OCI-LY7 (cell line): ENCODE measurements around the gene WNT8A. TPM values are rescaled to one million over a fixed set of nuclear protein-coding genes. Genes with fewer than 3 reads are reported as not detected.

Source experiments
- BruUV-seq: library from RNA; stranded (reverse); fragments of 400-500 nt; replicated peaks from 2 replicates; lab custom pipeline; 2021; lab: Mats Ljungman, UMichigan
- CTCF ChIA-PET: fragments of 300-600 bp; sonication (Branson Sonifier 250); formaldehyde crosslinking; loops from one replicate; lab custom pipeline; 2022; ENCODE audit warnings: antibody characterized with exemption; ENCODE audit not compliant: unreplicated experiment; lab: Charles Lee
- POLR2A ChIA-PET: fragments of 300-600 bp; sonication (Branson Sonifier 250); formaldehyde crosslinking; loops from one replicate; lab custom pipeline; 2022; ENCODE audit warnings: antibody characterized with exemption; lab: Charles Lee
- DNase-seq: peaks from one replicate; pipeline ENCODE4 v3.0.0-alpha.2; 2015; ENCODE audit warnings: low spot score
- H2AFZ ChIP-seq: fragments of 200-600 bp; sonication (generic), shearing (Covaris generic); 2 replicates; pipeline ENCODE4 v1.6.1; 2014; ENCODE audit warnings: mild to moderate bottlenecking, antibody characterized with exemption, low read length, moderate library complexity
- H3K27ac ChIP-seq: fragments of 200-600 bp; sonication (generic); 2 replicates; pipeline ENCODE4 v1.5.1; 2014; ENCODE audit warnings: mixed run types, low read depth, mild to moderate bottlenecking, moderate library complexity, low read length, inconsistent platforms; ENCODE audit not compliant: poor library complexity, severe bottlenecking
- H3K36me3 ChIP-seq: fragments of 200-600 bp; sonication (generic); 2 replicates; pipeline ENCODE4 v1.6.1; 2014; ENCODE audit warnings: mild to moderate bottlenecking, antibody characterized with exemption, low read length, moderate library complexity, mixed read lengths; ENCODE audit not compliant: insufficient read depth
- H3K4me1 ChIP-seq: fragments of 200-600 bp; sonication (generic); 2 replicates; pipeline ENCODE4 v1.5.1; 2014; ENCODE audit warnings: mild to moderate bottlenecking, low read length; ENCODE audit not compliant: insufficient read depth, poor library complexity, severe bottlenecking
- H3K4me2 ChIP-seq: fragments of 200-600 bp; sonication (generic); 2 replicates; pipeline ENCODE4 v1.6.1; 2014; ENCODE audit warnings: mild to moderate bottlenecking, low read length
- H3K4me3 ChIP-seq: fragments of 200-600 bp; sonication (generic); 2 replicates; pipeline ENCODE4 v1.5.1; 2014; ENCODE audit warnings: mild to moderate bottlenecking, low read depth, low read length; ENCODE audit not compliant: poor library complexity, severe bottlenecking
- H3K79me2 ChIP-seq: fragments of 200-600 bp; sonication (generic); 2 replicates; pipeline ENCODE4 v1.6.1; 2016; ENCODE audit warnings: low read depth, mild to moderate bottlenecking, low read length, moderate library complexity, mixed read lengths; ENCODE audit not compliant: insufficient read depth
- H3K9me2 ChIP-seq: fragments of 200-600 bp; sonication (generic); 2 replicates; pipeline ENCODE4 v1.6.1; 2016; ENCODE audit warnings: mild to moderate bottlenecking, low read length, mixed read lengths; ENCODE audit not compliant: insufficient read depth
- H3K9me3 ChIP-seq: fragments of 200-600 bp; sonication (generic); 2 replicates; pipeline ENCODE4 v1.6.1; 2014; ENCODE audit warnings: mild to moderate bottlenecking, mixed run types, low read length, mixed read lengths
- H4K20me1 ChIP-seq: fragments of 200-600 bp; sonication (generic); 2 replicates; pipeline ENCODE4 v1.6.1; 2014; ENCODE audit warnings: mild to moderate bottlenecking, antibody characterized with exemption, low read length, moderate library complexity, mixed read lengths; ENCODE audit not compliant: insufficient read depth
- EZH2phosphoT487 ChIP-seq: fragments of 200-600 bp; sonication (generic); IDR thresholded peaks from 2 replicates; pipeline ENCODE4 v1.6.1; 2018; ENCODE audit warnings: low read depth, borderline replicate concordance, mild to moderate bottlenecking, mixed run types, antibody characterized with exemption, low read length, moderate library complexity, mixed read lengths
- intact Hi-C: fragments of 100-400 bp; cut with micrococcal nuclease; formaldehyde crosslinking; loops from one replicate; pipeline ENCODE4 v1.10.0; 2022; ENCODE audit not compliant: unreplicated experiment
- total RNA-seq, 2 experiments: library from RNA; depleted of rRNA in 1 of 2; stranded (reverse); fragments of >200 nt in 1 of 2; shearing (Covaris generic) in 1 of 2; gene quantifications; 2 replicates each; pipeline ENCODE4 v1.2.3, GENCODE V29; 2014 to 2022
- TF ChIP-seq, protein P1 (sequence below): fragments of 200-600 bp; sonication (generic); conservative IDR thresholded peaks from 2 replicates; pipeline ENCODE4 v1.5.1; 2014; ENCODE audit warnings: mild to moderate bottlenecking, antibody characterized with exemption, low read length, moderate library complexity, mixed read lengths

WNT8A gene
- total RNA-seq, 2 experiments from 2014 or later, result not detected

DNA sequence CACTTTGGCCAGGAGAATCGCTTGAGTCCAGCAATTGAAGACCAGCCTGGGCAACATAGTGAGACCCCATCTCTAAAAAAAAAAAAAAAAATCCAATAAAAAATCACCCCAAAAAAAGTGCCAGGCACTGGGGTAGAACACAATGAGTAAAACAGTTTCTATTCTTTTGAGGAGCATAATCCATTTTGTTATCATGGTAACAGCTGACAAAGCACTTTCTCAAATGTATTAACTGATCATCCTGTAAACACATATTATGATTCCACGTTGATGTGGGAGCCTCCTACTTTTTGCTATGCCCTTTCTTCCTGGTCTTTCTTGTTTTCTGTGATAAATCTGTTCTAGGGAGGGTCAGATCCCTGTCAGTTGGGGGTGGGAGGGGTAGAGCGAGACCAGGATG is 30.3 kb upstream of the WNT8A start:
- Histone ChIP-seq H3K9me3 (no peaks in the 10 kb centered on the region), H3K79me2 (no peaks in the 10 kb centered on the region), H3K4me1 (no peaks in the 10 kb centered on the region), H3K4me2 (no peak overlapping the region), H3K36me3 (no peaks in the 10 kb centered on the region), H3K27ac (no peak overlapping the region), H3K9me2 (no peaks in the 10 kb centered on the region), H4K20me1 (no peaks in the 10 kb centered on the region), H3K4me3 (no peak overlapping the region), H2AFZ (no peak overlapping the region)
- ChIA-PET CTCF (no interaction called here), POLR2A (interaction anchor here (0.7 kb wide), 1 partner anchor 78 kb away, joined by 3 read pairs; no protein-coding TSS in a partner anchor)
- no peak for DNase-seq
- no TSS peak for BruUV-seq
- TF ChIP-seq, protein P1, sequence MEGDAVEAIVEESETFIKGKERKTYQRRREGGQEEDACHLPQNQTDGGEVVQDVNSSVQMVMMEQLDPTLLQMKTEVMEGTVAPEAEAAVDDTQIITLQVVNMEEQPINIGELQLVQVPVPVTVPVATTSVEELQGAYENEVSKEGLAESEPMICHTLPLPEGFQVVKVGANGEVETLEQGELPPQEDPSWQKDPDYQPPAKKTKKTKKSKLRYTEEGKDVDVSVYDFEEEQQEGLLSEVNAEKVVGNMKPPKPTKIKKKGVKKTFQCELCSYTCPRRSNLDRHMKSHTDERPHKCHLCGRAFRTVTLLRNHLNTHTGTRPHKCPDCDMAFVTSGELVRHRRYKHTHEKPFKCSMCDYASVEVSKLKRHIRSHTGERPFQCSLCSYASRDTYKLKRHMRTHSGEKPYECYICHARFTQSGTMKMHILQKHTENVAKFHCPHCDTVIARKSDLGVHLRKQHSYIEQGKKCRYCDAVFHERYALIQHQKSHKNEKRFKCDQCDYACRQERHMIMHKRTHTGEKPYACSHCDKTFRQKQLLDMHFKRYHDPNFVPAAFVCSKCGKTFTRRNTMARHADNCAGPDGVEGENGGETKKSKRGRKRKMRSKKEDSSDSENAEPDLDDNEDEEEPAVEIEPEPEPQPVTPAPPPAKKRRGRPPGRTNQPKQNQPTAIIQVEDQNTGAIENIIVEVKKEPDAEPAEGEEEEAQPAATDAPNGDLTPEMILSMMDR, result no peak
- no peak for TF ChIP-seq EZH2phosphoT487
- intact Hi-C loops, result no loop called here

DNA sequence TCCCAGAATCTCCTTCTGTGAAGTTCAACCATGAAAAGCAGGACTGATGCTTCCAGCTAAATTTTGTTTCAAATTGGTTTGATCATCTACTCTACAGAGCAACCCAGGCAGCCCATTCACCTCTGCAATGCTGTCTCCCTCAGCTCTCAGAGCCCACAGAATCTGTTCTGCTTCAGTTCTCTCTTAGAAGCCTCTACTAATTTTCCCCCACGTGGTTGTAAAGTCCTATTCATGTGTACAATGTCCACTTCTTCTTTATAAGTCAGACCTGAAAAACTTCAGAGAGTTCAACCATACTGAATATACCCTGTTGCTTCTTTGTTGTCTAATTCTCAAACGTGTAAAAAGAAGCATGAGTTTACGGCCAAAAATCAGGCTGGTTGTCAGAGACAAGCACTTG is 29.6 kb upstream of the WNT8A start:
- no peak for TF ChIP-seq EZH2phosphoT487
- TF ChIP-seq, protein P1, result no peak
- POLR2A ChIA-PET, result no interaction called here
- H2AFZ ChIP-seq, result no peak overlapping the region

DNA sequence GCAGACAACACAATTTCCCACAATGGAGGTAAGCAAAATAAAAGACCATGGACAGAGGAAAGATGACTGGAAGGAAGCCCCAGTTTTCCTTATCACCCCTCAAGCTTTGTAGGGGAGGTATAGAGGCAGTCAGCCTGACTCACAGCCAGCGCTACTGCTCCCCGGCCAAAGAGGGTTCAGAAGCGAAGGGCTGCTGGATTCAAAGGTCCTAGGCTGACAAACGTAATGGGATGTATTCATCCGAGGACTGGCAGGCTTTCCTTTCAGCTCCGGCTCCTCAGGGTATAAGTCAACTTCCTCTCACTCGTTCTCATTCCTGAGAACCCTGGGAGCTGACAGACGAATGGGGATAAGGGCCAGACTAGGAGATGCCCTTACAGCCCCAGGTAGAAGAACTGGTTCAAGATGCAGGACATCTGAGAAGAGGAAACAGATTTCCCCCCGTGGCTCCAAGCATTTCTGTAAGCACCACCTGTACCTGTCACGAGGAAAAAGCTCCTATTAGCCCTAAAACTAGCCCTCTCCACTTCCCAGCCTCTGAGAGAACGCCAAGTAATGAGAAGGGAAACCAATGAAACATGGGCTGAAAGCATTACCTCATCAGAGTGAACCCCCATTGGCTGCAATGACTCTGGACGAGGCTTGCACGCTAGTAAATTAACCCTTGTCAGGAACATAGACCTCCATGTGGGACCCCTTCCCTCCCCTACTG is 28.8 kb upstream of the WNT8A start:
- intact Hi-C loops, result no loop called here
- H4K20me1 ChIP-seq, result no peaks in the 10 kb centered on the region
- H2AFZ ChIP-seq, result no peak overlapping the region
- DNase-seq, result no peak
- BruUV-seq, result no TSS peak
- H3K27ac ChIP-seq, result no peak overlapping the region
- ChIA-PET CTCF (no interaction called here), POLR2A (no interaction called here)
- no peak overlapping the region for H3K4me2 ChIP-seq
- no peaks in the 10 kb centered on the region for H3K79me2 ChIP-seq
- H3K9me2 ChIP-seq, result no peaks in the 10 kb centered on the region
- no peaks in the 10 kb centered on the region for H3K9me3 ChIP-seq
- H3K4me3 ChIP-seq, result no peak overlapping the region
- TF ChIP-seq, protein P1, result no peak
- TF ChIP-seq EZH2phosphoT487, result no peak
- no peaks in the 10 kb centered on the region for H3K4me1 ChIP-seq
- H3K36me3 ChIP-seq, result no peaks in the 10 kb centered on the region

More for the DNA sequence above, 29.6 kb upstream of the WNT8A start:
- no peaks in the 10 kb centered on the region for H3K9me3 ChIP-seq
- no peaks in the 10 kb centered on the region for H3K9me2 ChIP-seq
- no peaks in the 10 kb centered on the region for H3K36me3 ChIP-seq
- CTCF ChIA-PET, result no interaction called here
- intact Hi-C loops, result no loop called here
- H3K79me2 ChIP-seq, result no peaks in the 10 kb centered on the region
- no peaks in the 10 kb centered on the region for H4K20me1 ChIP-seq
- H3K4me2 ChIP-seq, result no peak overlapping the region
- H3K4me3 ChIP-seq, result no peak overlapping the region
- no peak for DNase-seq
- no peaks in the 10 kb centered on the region for H3K4me1 ChIP-seq
- BruUV-seq, result no TSS peak
- H3K27ac ChIP-seq, result no peak overlapping the region
